22Rv1 (cell line): ENCODE results near the gene KAT8.
A peak's percentile ranks its signal among the peaks of the same experiment; 100 is the strongest.
"Not testable (repeated sequence)": the region's sequence is repeated elsewhere in the genome, so short reads cannot be mapped to it uniquely, and the experiment has no call there.

Experiments used
- H3K27ac ChIP-seq: fragments of 450-650 bp; 2 replicates; pipeline ENCODE4 v1.5.1; 2017
- CTCF ChIP-seq: fragments of 450-650 bp; IDR thresholded peaks from 2 replicates; pipeline ENCODE4 v1.5.1; 2017; ENCODE audit warnings: mild to moderate bottlenecking
- ZFX ChIP-seq: fragments of 450-650 bp; IDR thresholded peaks from 2 replicates; pipeline ENCODE4 v1.6.1; 2017; ENCODE audit warnings: antibody characterized with exemption, borderline replicate concordance

Gene KAT8

GRCh38 chr16:31141489-31142108 is 24.1 kb downstream of the KAT8 start:
- H3K27ac ChIP-seq = peak overlapping the region; percentile 81
- TF ChIP-seq ZFX (no peak), CTCF (no peak)

DNA sequence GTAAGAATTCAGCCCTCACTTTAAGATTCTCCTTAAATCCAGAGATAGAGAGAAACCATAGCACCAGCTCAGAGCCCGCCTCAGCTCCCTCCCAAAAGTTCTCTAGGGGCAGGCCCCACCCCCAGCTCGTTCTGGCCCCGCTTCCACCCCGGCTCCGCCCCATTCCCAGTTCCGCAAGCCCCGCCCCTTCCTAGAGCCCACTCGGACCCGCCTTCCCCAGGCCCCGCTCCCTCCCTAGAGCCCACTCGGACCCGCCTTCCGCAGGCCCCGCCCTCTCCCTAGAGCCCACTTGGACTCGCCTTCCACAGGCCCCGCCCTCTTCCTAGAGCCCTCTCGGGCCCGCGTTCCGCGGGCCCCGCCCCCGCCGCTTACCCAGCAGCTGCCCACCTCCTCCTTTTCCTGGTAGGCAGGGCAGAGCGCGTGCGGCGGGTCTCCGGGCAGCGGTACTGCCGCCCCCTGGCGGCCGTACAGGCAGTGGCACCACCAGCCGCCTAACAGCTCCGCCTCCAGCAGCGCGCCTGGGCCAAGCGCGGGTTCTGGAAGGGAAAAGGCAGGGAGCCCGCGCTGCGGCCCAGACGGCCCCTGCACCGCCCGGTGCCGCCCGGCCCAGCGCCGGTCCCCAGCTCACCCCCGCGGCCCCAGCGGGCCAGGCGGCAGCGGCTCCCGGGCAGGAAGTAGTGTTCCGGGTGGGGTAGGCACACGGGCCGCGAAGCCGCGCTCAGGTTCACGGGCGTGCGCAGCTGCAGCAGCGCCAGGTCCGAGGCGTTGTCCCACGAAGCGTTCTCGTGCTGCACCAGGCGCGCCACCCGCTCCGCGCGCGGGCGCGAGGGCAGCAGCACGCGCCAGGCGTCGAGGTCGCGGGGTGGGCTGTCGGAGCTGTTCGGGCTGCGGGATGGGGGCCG is 24.9 kb downstream of the KAT8 start:
- H3K27ac ChIP-seq = peak overlapping the region; percentile 81

GRCh38 chr16:31143011-31143693 is 25.7 kb downstream of the KAT8 start:
- peak overlapping the region; percentile 81 for H3K27ac ChIP-seq
- TF ChIP-seq ZFX (no peak), CTCF (no peak)

More for the DNA sequence above, 24.9 kb downstream of the KAT8 start:
- no peak for TF ChIP-seq ZFX
- peak; percentile 98 for TF ChIP-seq CTCF

DNA sequence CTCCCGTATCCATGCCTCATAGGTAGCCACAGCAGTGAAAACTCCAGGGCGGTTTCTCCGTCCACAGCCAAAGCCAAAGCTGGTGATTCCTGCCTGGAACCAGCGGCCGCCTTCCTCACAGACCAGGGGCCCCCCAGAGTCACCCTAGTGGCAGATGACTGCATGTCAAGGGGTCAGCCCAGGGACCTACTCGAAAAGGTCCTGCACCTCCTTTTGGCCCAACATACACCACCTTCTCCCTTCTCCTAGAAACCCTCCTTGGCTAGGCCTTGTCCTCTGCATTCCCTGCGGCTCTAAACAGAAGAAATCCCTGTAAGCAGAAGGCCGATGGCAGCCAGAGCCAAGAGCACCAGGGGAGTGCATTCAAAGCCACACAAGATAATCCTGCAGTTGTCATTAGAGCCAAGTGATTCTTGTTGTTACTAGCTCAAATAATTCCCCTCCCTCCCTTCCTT is 26.3 kb downstream of the KAT8 start:
- no peak overlapping the region for H3K27ac ChIP-seq
- no peak for TF ChIP-seq CTCF
- TF ChIP-seq ZFX = no peak

GRCh38 chr16:31144418-31144817 is 27.0 kb downstream of the KAT8 start:
- not testable (repeated sequence) for H3K27ac ChIP-seq

DNA sequence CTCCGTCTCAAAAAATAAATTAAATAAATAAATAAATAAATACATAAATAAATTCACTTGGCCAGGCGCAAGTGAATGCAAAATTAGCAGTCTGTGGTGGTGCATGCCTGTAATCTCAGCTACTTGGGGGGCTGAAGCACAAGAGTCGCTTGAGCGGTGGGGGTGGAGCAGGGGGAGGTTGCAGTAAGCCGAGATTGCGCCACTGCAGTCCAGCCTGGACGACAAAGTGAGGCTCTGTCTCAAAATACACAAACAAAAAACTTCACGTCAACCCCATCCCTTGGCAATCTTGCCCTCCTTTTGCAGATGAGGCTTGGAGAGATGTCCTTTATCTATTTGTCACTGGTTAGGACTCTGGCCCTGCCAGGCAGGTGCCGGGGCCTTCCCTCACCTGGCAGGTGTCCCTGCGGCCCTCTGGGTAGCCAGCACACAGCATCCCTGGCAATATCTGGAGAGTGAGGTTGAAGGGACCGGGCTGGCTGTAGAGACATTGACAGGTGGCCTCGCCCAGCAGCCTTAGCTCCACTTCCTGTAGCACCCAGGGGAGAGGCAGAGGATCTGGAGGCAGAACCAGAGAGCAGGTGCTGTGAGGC is 28.0 kb downstream of the KAT8 start:
- TF ChIP-seq CTCF (no peak), ZFX (no peak)
- H3K27ac ChIP-seq = no peak overlapping the region

DNA sequence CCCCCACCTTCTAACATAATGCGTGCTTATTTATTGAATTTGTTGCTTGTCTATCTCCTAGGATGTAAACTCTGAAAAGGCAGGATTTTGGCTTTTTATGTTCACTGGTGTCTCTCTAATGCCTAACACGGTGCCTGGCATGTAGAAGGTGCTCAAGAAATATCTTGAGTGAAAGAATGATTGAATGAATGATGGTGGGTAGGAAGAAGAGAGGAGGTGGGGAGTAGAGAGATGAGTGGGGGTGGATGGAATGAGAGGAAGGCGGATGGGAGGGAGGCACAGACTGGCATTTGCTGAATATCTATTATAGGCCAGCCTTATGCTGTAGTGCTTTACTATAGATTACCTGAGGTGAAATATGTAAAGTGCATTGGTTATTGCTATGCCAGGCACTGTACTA is 30.1 kb downstream of the KAT8 start:
- TF ChIP-seq CTCF (no peak), ZFX (no peak)
- no peak overlapping the region for H3K27ac ChIP-seq
